ENCODE results near the gene SYT2. TPM values are rescaled to one million over a fixed set of nuclear protein-coding genes. Genes with fewer than 3 reads are reported as not detected.
"Not testable (repeated sequence)": the region's sequence is repeated elsewhere in the genome, so short reads cannot be mapped to it uniquely, and the experiment has no call there.

Gene SYT2
- total RNA-seq, 4 donors from 2014 or later, result 0.11 to 0.19 TPM; not detected in 2

DNA sequence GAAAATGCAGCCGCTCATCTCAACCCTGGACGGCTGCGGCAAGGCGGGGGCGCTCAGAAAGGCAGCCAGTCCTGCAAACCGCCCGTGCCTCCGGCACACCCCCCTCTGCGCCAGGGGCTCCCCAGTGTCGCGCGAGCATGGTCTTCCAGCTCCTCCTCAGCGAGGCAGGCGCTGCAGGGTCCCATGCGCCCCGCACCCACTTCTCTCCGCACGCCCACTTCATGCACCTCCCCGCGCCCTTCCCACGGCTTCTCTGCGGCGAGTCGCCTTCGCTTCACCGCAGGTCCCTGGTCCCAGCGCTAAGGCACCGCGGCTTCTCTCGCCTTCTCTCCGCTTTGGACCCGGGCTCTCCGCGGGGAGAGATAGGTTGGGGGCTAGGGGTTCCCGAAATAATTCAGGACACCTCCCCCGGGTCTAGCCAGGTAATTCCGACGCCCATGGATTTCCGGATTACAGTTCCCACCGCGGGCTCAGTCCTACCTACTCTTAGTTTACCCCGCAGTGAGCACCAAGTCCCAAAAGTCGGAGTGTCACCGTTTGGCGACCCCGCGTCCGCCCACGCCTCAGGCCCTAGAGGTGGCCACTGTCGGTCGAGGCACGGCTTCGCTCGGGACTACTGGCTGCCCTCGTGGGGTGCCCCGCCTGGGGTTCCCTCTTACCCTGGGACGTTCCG lies 67.5 kb downstream of the SYT2 start:
- 2% methylated on average over 45 of the region's 58 CpGs for WGBS
- TF ChIP-seq POLR2AphosphoS5 (IDR thresholded peaks at IDR 0.05) (no peak), POLR2A (IDR thresholded peaks at IDR 0.05; ENCODE audit: low read depth) (no peak), EP300 (IDR thresholded peaks at IDR 0.05) (no peak)
- TF ChIP-seq, protein P1, sequence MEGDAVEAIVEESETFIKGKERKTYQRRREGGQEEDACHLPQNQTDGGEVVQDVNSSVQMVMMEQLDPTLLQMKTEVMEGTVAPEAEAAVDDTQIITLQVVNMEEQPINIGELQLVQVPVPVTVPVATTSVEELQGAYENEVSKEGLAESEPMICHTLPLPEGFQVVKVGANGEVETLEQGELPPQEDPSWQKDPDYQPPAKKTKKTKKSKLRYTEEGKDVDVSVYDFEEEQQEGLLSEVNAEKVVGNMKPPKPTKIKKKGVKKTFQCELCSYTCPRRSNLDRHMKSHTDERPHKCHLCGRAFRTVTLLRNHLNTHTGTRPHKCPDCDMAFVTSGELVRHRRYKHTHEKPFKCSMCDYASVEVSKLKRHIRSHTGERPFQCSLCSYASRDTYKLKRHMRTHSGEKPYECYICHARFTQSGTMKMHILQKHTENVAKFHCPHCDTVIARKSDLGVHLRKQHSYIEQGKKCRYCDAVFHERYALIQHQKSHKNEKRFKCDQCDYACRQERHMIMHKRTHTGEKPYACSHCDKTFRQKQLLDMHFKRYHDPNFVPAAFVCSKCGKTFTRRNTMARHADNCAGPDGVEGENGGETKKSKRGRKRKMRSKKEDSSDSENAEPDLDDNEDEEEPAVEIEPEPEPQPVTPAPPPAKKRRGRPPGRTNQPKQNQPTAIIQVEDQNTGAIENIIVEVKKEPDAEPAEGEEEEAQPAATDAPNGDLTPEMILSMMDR (IDR thresholded peaks at IDR 0.05), result no peak
- H3K4me3 ChIP-seq, result peak overlapping the region; percentile 42 to 55 (median 47)
- DNase-seq (ENCODE audit: extremely low spot score), result no peak
- intact Hi-C loops (cut with DNase I), result no loop called here
- no peak overlapping the region for H3K27ac ChIP-seq (replicated peaks in 1 of 4)
- peaks cover 21 to 27% (median 25%) of the 10 kb centered on the region in 4 donors for H3K4me1 ChIP-seq
- H3K9me3 ChIP-seq, result no peaks in the 10 kb centered on the region
- H3K27me3 ChIP-seq, result peaks cover 4 to 86% (median 26%) of the 10 kb centered on the region in 4 donors
- no peaks in the 10 kb centered on the region for H3K36me3 ChIP-seq

DNA sequence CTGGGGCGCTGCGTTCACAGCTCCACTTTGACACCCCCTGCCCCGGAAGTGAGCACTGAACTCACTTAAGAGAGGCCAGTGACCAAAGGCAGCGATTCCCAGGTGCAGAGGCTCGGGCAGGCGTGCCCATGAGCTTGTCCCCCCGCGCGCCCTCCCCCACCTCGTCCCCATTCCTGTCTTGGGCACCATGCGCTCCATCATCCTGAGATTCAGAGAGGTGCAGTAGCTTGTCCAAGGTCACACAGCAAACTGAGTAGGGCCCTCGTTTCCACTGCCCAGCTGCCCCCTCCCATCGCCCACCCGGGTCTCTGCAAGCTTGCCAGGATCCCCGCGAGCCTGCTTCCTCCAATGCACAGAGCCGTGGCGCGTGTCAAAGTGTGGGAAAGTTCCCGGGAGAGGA lies 68.0 kb downstream of the SYT2 start:
- intact Hi-C loops (cut with DNase I), result no loop called here
- TF ChIP-seq EP300 (IDR thresholded peaks at IDR 0.05) (no peak), POLR2AphosphoS5 (IDR thresholded peaks at IDR 0.05) (no peak), POLR2A (IDR thresholded peaks at IDR 0.05; ENCODE audit: low read depth) (no peak)
- TF ChIP-seq, protein P1 (IDR thresholded peaks at IDR 0.05), result no peak
- H3K4me3 ChIP-seq, result peak overlapping the region; percentile 42 to 55 (median 47)
- no peak overlapping the region for H3K27ac ChIP-seq (replicated peaks in 1 of 4)
- peaks cover 21 to 27% (median 25%) of the 10 kb centered on the region in 4 donors for H3K4me1 ChIP-seq
- 27% methylated on average over 15 of the region's 20 CpGs for whole genome bisulfite sequencing
- DNase-seq (ENCODE audit: extremely low spot score), result no peak
- no peaks in the 10 kb centered on the region for H3K36me3 ChIP-seq
- peaks cover 4 to 88% (median 26%) of the 10 kb centered on the region in 4 donors for H3K27me3 ChIP-seq
- H3K9me3 ChIP-seq, result no peaks in the 10 kb centered on the region

DNA sequence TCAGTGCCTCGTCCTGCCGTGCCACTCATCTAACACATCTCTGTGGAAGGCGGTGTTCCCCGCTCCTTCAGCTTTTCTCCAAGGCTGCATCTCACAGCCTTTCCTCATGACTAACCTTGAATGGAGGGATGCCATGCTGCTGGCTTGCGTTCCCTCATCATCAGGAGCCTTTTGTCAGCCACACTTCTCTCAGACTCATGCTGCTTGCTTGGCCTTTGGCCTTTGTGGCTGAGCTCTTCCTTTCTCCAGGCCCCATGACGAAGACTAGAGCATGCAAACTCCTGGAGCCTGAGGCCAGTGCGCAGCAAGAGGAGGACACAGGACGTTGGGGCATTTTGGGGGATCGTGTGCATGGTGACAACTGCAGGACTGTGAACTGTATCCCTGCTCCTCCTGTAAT lies 70.8 kb downstream of the SYT2 start:
- H3K4me3 ChIP-seq, result no peak overlapping the region
- no peaks in the 10 kb centered on the region for H3K9me3 ChIP-seq
- intact Hi-C loops (cut with DNase I), result no loop called here
- TF ChIP-seq POLR2A (IDR thresholded peaks at IDR 0.05; ENCODE audit: low read depth) (no peak), EP300 (IDR thresholded peaks at IDR 0.05) (no peak), POLR2AphosphoS5 (IDR thresholded peaks at IDR 0.05) (no peak)
- TF ChIP-seq, protein P1 (IDR thresholded peaks at IDR 0.05), result no peak
- no peak for DNase-seq (ENCODE audit: extremely low spot score)
- WGBS, result 86% methylated on average over 9 of the region's 9 CpGs
- H3K27ac ChIP-seq (replicated peaks in 1 of 4), result no peak overlapping the region
- H3K4me1 ChIP-seq, result peaks cover 21 to 26% (median 24%) of the 10 kb centered on the region in 4 donors
- no peaks in the 10 kb centered on the region for H3K36me3 ChIP-seq
- H3K27me3 ChIP-seq, result peaks cover 4 to 72% (median 24%) of the 10 kb centered on the region in 4 donors

DNA sequence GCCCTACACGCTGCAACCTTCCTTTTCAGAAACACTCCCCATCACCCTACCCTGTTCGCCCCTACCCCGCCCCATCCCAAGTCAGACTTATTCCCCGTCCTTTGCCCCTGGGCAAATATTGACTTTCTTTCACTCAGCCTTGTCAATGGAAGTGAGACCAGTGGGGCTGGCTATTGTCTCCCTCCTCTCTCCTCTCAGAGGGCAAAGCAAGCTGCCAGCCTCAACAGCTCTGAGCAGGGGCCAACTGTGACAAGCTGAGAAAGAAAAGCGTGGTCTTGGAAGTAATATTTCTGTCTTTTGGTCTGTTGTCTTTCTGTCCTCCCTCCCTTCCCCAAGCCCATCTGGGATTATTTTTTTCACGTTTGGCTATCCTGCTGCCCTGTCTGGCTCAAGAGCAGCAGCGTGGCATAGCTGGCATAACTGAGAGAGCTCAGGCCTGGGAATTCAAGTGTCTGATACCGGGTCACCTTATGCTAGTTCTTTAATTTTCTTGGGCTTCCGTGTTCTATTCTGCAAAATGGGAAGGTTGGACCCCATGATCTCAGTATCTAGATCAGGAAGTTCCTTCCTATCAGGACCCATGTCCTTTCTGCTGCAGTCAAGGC lies 71.5 kb downstream of the SYT2 start:
- H3K27ac ChIP-seq (replicated peaks in 1 of 4); DNase-seq (ENCODE audit: extremely low spot score); H3K36me3 ChIP-seq; H3K9me3 ChIP-seq; intact Hi-C loops (cut with DNase I); H3K4me3 ChIP-seq: not testable (repeated sequence)
- 86% methylated on average over 9 of the region's 9 CpGs for WGBS
- Histone ChIP-seq H3K4me1 (peaks cover 16 to 19% (median 18%) of the 10 kb centered on the region in 4 donors), H3K27me3 (peaks cover 4 to 65% (median 19%) of the 10 kb centered on the region in 4 donors)

DNA sequence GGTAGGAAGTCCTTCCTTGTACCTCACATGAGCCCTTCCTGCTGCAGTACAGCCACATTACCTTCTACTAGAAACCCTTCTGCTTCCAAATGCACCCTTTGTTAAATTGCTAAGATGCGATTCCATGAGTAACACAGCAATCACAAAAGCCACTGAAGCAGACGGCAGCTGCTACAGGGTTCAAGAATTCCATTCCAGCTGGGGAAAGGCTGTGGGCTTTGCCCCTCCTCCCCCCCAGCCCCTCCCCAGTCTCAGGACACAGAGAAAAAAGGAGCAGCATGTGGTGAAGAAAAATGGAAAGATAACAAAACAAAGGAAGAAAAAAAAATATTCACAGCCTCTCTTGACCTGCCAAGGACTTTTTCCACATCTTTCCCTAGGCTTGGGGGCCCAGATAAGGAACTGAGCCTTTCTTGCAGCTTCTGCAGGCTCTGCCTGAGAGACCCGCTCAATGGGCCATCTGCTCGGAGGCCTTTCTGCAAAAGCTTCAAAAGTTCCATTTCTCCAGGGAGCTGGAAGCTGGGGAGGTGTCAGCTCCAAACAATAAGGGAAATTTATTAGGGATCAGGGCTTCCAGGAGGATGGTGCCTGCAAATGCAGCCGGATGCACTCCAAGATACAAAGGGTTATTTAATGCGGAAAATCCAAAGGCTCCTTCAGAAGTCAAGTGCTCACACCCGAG lies 72.1 kb downstream of the SYT2 start:
- Histone ChIP-seq H3K4me3 (no peak overlapping the region), H3K4me1 (peaks cover 10 to 12% (median 11%) of the 10 kb centered on the region in 4 donors), H3K9me3 (no peaks in the 10 kb centered on the region), H3K27ac (replicated peaks in 1 of 4) (no peak overlapping the region), H3K27me3 (peaks cover 4 to 59% (median 14%) of the 10 kb centered on the region in 4 donors), H3K36me3 (no peaks in the 10 kb centered on the region)
- intact Hi-C loops (cut with DNase I), result no loop called here
- TF ChIP-seq POLR2AphosphoS5 (IDR thresholded peaks at IDR 0.05) (no peak), POLR2A (IDR thresholded peaks at IDR 0.05; ENCODE audit: low read depth) (no peak), EP300 (IDR thresholded peaks at IDR 0.05) (no peak)
- TF ChIP-seq, protein P1 (IDR thresholded peaks at IDR 0.05), result no peak
- no peak for DNase-seq (ENCODE audit: extremely low spot score)
- WGBS, result 72% methylated on average over 7 of the region's 7 CpGs

DNA sequence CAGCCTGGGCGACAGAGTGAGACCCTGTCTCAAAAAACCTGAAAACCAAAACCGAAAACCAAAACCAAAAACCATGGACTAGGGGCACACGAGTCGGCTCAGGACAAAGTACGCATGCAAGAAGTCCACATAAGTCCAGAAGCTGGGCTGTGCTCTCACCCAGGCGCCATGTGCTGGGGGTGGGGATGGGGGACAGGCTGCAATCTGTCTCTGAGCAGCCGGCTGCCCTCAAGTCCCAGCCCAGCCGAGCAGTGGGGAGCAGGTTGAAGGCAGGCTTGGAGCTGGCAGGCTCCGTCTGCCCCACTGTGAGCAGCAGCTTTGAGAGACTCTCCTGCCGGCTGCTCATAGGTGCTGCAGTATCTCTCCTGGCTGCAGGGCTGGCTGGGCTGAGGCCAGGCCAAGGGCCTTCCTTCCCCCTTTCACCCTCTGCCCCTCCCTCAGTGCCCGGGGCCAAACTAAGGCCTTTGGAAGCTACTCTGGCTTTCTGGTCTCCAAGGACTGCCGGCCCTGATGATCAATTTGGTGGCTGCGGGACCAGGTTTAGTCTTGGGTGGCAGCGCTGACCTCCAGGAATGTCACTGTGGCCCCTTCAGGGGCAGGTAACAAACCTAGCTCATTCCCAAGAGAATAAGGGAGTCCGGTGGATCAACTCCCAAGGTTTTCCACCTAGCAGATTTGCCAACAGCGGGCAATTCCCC lies 72.8 kb downstream of the SYT2 start:
- peaks cover under 1 to 52% (median 7%) of the 10 kb centered on the region in 4 donors for H3K27me3 ChIP-seq
- intact Hi-C loops (cut with DNase I), result not testable (repeated sequence)

DNA sequence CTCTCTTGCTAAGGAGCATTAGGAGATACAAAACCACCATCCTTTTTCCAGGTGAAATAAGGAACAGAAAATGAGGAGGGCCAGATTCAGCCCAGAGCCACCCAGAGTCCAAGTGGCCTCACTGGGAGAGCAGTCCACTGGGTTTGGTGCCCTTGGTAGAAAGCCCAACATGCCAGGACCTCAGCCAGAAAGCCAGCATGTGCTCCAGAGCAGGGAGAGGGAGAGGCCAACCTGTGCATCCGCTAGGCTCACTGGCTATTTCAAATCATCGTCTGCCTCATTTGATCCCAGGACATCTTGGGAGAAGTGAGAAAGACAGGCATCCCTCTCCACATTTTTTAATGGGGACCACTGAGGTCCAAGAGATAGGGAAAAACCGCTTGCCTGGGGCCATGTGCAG lies 74.1 kb downstream of the SYT2 start:
- intact Hi-C loops (cut with DNase I); DNase-seq (ENCODE audit: extremely low spot score); H3K27ac ChIP-seq (replicated peaks in 1 of 4); H3K4me1 ChIP-seq; H3K36me3 ChIP-seq; H3K9me3 ChIP-seq; H3K4me3 ChIP-seq: not testable (repeated sequence)
- peaks cover 0 to 47% (median 2%) of the 10 kb centered on the region in 4 donors for H3K27me3 ChIP-seq
- WGBS, result 61% methylated on average over 3 of the region's 3 CpGs

More for the DNA sequence above, 72.8 kb downstream of the SYT2 start:
- not testable (repeated sequence) for H3K36me3 ChIP-seq; H3K9me3 ChIP-seq; DNase-seq (ENCODE audit: extremely low spot score); H3K27ac ChIP-seq (replicated peaks in 1 of 4); H3K4me1 ChIP-seq; H3K4me3 ChIP-seq
- 85% methylated on average over 12 of the region's 16 CpGs for WGBS

Data from esophagus muscularis mucosa (tissue), 4 donors.